Measurements from ENCODE around the gene CPD. TPM values are rescaled to one million over a fixed set of nuclear protein-coding genes. Genes with fewer than 3 reads are reported as not detected.

The CPD gene
- total and polyA plus RNA-seq, 9 of the 15 experiments (the other 6 are each of a cell fraction or from before 2014, with no cell fraction given) = 4.5 to 24.4 (median 20.4) TPM

- TF ChIP-seq FOXA3 (CRISPR knock-in tag; conservative IDR thresholded peaks at IDR 0.05 in 1 of 2, IDR thresholded peaks at IDR 0.05 in 1 of 2) (no peak), HDAC8 (tag; IDR thresholded peaks at IDR 0.05) (no peak), E2F8 (IDR thresholded peaks at IDR 0.05; ENCODE audit: low read depth, partially characterized antibody) (no peak)
These were observed 43.4 kb downstream of the CPD start (continued) for GRCh38 chr17:30422171-30422570.

GRCh38 chr17:30424471-30424870 lies 45.7 kb downstream of the CPD start:
- H3K9ac ChIP-seq (ENCODE audit: insufficient read depth in 1 of 2, low read depth in 2 of 2, low read length in 2 of 2) = no peak overlapping the region
- H4K20me1 ChIP-seq (replicated peaks; ENCODE audit: control insufficient read depth, insufficient read depth, low read length) = no peaks in the 10 kb centered on the region
- WGBS (ENCODE audit: insufficient coverage, low coverage, missing lambda C conversion rate) = 89% methylated on average over 2 of the region's 2 CpGs
- no peaks in the 10 kb centered on the region for H3K4me1 ChIP-seq (replicated peaks in 1 of 2; ENCODE audit: control insufficient read depth in 2 of 2, insufficient read depth in 2 of 2, low read length in 2 of 2)
- ChIA-PET CTCF (ENCODE audit: low intra/inter-chr PET ratio) (no interaction called here), POLR2A (no interaction called here)
- no peak overlapping the region for H3K4me3 ChIP-seq
- ATAC-seq (no peak), DNase-seq (ENCODE audit: extremely low read depth in 1 of 4, low spot score in 3 of 4) (no peak), FAIRE-seq (no peak)
- no peak for TF ChIP-seq GABPA (tag; conservative IDR thresholded peaks at IDR 0.05; ENCODE audit: low read depth)
- intact Hi-C loops (cut with micrococcal nuclease) (no loop called here), in situ Hi-C loops (cut with MboI) (no loop called here)
- H3K4me2 ChIP-seq (ENCODE audit: insufficient read depth, low read length) = no peak overlapping the region
- no peak overlapping the region for H3K27ac ChIP-seq (ENCODE audit: extremely low read depth, low read depth, low read length)
- H3K9me3 ChIP-seq (replicated peaks; ENCODE audit: control insufficient read depth, insufficient read depth, low read depth, low read length) = no peaks in the 10 kb centered on the region
- no peaks in the 10 kb centered on the region for H3K27me3 ChIP-seq (ENCODE audit: control insufficient read depth in 2 of 2, insufficient read depth in 2 of 2, low read length in 2 of 2)
- no peaks in the 10 kb centered on the region for H3K9me1 ChIP-seq (ENCODE audit: control insufficient read depth, insufficient read depth, low read length)
- BruUV-seq (replicated peaks) = no TSS peak
- no peak overlapping the region for H2AFZ ChIP-seq (ENCODE audit: low read depth, low read length)
- H3K79me2 ChIP-seq (ENCODE audit: control insufficient read depth, insufficient read depth, low read length) = no peaks in the 10 kb centered on the region
- peaks cover 29% of the 10 kb centered on the region; the same call in 2 of the 3 replicates for H3K36me3 ChIP-seq (ENCODE audit: control insufficient read depth, insufficient read depth, low read length)
